GM03348 (cell line): ENCODE results near the gene CERS3.
"Not testable (repeated sequence)": the region's sequence is repeated elsewhere in the genome, so short reads cannot be mapped to it uniquely, and the experiment has no call there.

Experiments used
- DNase-seq: peaks from one replicate; pipeline ENCODE4 v3.0.0; 2012; ENCODE audit warnings: low spot score

Gene CERS3

DNA sequence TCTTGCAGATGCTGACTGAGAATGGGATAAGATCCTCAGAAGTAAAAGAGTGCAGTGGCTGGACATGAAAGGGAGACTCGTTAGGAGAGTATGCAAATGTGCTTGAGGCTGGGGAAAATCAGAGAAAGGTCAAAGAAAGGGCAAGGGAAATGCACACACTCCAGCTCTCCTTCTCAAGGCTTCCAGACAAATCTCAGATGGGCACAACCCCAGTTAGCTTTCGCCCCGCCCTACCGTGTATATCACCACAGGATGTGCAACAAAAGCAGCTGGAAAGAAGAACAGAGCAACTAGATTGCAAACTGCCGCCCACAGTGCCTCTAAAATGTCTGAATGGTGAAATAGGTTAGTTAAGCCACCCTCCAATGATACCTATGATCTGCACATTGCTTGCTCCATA is 63.9 kb downstream of the CERS3 start:
- DNase-seq: no peak

DNA sequence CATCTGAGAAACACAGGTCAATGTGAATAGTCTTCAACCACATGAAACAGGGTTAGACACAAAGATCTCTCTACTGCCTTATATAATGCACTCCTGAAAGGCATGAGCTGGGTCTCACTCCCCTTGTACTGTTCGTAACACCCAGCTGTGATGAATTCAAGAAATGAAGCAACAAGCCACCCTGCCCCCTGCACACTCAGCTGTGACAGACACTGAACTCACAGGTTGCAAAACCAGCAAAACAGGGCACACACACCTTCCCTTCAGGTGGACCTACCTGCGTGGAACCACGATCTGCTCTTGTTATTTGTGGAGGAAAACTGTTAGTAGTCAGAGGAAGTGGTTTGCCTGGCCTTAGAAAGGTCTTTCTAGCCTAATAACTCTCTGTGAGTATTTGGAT is 64.5 kb downstream of the CERS3 start:
- no peak for DNase-seq

DNA sequence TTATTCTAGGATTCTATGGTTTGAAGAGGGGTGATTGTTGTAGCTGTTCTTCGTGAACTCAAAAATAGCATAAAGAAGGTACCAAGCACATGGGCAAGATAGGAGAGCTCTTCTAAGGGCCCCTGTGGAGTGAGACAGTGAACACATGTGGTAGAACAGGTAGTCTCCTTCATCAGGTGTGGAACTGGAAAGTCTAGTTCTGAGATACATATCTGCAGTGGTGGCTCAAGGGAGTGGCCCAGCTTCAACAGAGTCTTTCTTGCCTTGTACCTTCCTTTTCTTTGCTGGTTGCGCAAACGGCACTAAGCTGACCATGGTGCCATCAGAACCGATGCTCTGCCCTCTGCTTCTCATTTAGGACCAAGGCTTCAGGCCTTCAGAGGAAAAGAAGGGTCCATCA is 65.2 kb downstream of the CERS3 start:
- DNase-seq: no peak

DNA sequence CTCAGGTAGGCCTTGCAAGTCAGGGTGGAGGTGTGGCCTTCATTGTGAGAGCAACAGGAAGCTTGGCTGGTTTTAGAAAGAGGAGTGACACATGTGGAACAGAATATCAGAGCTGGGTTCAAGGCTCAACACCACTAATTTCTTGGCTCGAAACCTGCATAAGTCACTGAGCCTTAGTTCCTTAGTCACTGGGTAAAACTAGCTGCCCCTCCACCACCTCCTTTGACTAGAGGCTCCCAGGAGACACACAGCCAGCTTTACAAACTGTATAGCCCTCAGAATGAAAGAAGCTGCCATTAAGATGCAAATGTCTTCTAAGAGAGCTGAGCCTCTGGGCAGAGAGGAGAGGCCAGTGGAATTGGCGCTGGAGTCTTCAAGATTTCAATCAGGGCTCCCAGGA is 67.7 kb downstream of the CERS3 start:
- DNase-seq: no peak

DNA sequence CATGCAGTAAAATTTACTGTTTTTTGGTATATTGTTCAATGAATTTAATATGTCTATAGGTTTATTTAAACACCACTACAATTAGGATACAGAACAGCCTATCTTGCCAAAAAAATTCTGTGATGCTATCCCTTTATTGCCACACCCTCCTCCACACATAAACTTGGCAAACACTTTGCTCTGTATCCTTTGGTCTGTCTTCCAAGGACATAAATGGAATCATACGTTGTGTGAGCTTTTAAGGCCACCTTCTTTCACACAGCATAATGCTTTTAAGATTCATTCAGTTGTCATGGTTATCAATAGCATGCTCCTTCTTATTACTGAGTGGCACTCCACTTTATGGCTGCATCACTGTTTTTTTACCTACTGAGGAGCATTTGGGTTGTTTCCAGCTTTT is 71.5 kb downstream of the CERS3 start:
- no peak for DNase-seq

DNA sequence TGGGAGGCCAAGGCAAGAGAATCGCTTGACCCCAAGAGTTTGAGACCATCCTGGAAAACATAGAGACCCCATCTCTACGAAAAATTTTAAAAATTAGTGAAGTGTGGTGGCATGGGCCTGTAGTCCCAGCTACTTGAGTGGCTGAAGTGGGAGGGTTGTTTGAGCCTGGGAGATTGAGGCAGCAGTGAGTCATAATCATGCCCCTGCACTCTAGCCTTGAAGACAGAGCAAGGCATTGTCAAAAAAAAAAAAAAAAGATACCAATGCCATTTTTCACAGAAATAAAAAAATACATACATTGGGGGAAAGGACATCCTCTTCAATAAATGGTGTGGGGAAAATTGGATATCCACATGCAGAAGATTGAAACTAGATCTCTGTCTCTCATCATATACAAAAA is 74.6 kb downstream of the CERS3 start:
- no peak for DNase-seq

DNA sequence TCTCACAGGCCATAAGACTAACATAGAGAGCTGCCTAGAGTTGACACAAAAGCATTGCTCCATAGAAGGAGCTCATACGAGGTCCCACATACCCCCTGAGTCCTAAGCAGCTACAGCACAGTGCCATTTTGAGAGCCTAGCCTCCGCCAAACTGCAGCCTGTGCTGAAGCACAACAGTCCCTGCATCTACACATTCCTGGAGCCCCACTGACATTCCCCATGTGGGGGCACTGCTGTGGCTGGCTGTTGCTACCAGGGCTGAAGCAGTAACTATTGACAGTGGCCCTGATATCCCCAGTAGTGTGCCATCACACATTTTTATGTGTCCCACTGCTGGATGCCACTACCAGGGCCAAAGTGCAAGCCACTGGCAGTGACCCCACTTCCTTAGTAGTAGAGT is 80.3 kb downstream of the CERS3 start:
- no peak for DNase-seq

DNA sequence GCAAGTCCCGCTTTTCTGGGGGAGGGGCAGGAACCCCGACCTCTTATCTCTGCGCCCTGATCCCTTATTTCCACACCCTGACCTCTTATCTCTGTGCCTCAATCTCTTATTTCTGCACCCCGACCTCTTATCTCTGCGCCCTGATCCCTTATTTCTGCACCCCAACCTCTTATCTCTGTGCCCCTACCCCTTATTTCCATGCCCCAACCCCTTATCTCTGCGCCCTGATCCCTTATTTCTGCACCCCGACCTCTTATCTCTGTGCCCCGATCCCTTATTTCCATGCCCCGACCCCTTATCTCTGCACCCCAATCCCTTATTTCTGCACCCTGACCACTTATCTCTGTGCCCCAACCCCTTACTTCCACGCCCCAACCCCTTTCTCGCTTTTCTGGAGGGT is 87.7 kb downstream of the CERS3 start:
- DNase-seq: not testable (repeated sequence)

DNA sequence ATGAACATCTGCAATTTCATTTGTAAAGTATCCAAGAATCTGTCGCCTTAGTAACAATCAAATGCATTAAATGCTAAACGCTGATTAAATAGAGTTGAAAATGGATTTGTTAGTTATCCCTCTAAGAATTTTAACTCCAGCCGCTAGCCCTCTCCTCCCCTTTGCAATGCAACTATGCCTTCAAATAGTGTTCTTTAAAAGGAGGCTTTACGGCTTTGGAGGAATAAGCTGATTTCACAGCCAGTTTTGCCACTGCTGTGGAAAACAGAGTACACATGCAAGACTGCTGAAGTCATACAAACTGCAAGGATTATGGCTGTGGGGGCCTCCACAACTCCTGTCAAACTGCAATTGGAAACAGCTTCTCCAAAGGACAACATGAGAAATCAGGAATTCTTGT is 89.2 kb downstream of the CERS3 start:
- DNase-seq: no peak

DNA sequence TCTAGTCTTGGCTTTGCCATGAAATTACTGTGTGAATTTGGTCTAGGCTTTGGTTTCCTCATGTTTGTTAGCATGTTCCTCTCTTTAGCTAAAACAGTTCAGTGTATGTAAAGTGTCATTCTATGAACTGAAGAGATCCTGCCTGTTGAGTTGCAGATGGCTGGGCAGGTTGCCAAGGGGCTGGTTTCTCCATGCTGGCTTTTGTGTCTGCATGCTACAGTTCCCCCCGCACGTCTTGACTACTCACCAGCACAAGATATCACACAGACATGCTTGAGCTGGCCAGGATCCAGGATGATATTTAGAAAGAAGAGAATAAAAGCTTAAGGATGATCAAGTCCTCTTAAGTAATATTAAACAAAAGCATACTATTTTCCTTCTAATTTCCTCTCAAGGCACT is 90.2 kb downstream of the CERS3 start:
- no peak for DNase-seq

DNA sequence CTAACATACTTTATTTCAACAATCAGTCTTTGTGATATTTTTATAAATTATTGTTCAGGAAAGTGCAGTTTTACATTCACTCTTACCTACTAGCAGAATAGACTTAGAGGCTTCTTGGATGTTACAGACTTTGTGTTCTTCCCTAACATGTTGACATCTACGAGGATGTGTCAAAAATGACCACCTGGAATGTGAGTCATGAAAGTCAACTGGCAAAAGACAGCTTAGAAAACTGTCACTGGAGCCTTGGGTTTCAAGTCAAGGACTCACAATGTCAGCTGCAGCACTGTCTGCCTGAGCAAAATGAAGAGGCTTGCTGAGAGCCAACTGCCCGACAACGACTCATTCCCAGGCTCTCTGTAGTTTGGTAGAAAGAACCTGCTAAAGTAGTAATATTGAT is 91.5 kb downstream of the CERS3 start:
- DNase-seq: no peak

DNA sequence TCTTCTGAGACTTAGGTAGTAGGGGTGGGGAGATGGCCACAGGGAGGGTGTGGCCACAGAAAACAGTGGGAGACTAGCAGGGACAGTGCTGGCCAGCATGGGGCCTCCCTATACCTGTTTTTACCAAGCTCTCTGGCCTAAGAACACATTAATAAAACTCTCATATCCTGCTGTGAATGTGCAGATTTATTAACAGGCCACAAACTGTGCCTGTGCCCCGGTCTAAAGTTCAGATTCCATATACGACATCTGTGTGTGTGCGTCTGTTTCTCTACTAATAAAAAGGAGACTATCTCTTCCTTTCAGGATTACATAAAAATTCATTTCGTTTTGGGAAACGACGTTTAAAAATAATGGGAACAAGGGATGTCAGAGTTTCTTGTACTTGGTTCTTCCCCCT is 94.2 kb downstream of the CERS3 start:
- DNase-seq: no peak

DNA sequence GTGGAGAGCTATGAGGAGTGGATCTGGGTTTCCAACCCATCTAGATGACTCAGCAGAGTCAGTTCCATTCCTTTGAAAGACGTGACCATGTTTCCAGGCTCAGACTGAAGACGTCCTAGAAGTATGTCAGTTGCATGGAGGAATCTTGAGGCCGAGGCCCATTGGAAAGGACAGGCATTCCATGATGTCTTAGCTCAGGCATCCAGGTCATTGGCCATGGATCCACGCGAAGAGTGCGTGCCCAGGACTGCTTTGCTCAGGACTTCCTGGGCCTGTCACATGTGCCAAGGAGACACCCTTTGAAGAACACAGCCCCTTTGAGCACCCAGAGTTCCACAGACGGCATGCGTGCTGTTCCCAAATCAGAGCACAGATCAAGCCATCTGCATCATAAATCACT is 94.7 kb downstream of the CERS3 start:
- no peak for DNase-seq

DNA sequence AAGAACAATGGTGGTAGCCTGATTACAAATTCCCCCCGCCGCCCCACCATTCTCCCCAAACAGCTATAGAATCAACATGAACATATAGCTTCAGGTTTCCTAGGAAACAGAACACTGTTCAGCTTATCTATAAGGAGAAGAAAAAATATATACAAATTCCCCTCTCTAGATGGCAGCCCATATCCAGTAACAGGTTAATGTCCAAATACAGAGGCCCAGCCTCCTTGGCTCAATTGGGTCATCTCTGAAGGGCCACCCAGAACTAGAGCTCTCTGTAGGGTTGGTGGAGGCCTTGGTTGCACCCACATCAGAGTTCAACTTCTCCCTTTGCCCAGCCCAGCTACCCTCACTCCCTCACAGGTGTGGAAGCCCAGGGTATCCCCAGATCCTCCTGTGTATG is 95.4 kb downstream of the CERS3 start:
- DNase-seq: no peak

DNA sequence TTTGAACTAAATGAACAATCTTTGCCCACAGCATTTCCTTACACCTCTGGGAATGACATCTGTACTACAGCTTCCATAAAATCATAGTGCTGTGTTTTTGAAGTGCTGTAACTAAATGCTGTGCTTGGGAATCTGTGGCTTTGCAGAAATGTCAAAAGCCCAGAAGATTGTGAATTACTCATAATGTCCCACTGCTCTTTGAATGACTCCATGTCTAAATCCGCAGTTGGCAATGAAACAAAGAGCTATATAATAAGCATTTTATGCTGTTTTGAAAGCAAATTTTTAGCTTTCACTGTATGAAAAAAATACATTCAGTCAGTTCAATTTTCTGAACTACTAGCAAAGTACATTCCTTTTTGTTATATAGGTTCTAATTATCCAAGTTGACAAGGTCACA is 98.3 kb downstream of the CERS3 start:
- DNase-seq: no peak

DNA sequence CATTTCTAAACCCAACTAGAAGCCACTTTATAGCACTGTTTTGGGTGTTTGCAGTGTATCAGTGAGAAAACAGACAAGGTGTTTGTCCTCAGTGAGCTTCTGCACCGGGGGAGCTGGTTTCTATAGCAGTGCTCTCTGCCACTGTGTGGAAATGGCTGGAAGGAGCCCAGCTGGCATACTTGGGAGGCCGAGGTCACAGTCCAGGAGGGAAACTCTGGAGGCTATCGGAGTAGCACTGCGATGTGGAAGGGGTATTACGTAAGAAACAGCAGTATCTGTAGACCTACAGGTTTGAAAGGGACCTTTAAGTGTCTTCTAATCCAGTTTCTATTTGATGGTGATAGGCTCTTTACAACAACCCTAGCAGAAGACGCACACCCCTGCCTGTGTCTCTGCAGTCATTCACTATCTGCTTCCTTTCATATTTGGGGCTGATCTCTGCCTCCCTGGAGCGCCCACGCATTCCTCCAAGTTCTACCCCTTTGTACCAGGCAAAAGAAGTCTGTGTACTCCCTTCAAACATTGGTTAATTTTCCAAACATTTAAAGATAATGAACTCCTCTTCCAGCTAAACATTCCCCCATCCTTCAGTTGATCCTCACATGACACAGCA is 99.5 kb downstream of the CERS3 start:
- no peak for DNase-seq

DNA sequence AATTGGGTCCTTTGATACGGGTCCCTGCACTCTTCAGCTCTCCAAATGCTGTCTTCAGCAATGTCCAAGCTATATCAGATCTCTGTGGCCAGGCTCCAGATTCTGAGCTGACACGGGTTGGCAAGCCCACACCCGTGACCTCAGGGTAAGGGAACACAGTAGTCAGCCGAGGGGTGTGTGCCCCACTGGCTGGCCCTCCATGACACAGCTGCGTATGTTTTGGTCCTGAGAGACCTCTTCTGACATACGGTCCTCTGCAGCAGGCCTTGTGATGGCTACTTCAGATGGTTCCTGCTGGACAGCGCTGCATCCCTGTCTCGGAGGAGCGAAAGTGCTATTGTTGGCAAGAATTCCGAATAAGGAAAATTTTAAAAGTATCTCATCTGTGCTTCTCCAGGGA is 101.8 kb downstream of the CERS3 start:
- DNase-seq: no peak

DNA sequence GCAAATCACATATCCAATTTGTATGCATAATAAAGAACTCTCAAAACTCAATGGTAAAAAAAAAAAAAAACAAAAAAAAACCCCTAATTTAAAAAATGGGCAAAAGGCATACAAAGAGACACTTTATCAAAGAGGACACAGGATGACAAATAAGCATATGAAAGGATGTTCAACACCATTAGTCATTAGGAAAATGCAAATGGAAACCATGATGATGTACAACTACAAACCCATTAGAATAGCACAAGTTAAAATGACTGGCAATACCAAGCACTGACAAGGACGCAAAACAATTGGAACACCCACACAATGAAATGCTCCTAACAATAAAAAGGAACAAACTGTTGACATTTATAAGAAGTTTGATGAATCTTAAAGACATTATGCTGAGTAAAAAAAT is 123.6 kb downstream of the CERS3 start:
- no peak for DNase-seq

DNA sequence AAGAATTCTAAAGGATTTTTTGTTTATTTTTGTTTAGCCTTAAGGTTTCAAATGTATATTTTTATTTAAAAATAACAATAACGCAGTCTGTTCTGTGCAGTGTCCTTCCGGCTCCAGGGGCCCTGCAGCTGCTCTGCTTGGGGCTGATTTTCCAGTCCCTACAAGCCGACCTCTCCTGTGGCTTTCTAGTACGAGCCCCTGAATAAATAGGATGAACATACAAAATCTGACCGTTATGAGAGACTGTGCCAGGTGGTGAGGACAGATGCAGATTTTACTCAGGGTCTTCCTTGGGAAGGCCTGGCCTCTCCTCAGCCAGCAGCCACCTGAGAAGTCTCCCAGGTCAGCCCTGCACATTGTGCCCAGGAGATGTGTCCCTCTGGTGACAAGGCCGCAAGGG is 127.8 kb downstream of the CERS3 start:
- DNase-seq: no peak

DNA sequence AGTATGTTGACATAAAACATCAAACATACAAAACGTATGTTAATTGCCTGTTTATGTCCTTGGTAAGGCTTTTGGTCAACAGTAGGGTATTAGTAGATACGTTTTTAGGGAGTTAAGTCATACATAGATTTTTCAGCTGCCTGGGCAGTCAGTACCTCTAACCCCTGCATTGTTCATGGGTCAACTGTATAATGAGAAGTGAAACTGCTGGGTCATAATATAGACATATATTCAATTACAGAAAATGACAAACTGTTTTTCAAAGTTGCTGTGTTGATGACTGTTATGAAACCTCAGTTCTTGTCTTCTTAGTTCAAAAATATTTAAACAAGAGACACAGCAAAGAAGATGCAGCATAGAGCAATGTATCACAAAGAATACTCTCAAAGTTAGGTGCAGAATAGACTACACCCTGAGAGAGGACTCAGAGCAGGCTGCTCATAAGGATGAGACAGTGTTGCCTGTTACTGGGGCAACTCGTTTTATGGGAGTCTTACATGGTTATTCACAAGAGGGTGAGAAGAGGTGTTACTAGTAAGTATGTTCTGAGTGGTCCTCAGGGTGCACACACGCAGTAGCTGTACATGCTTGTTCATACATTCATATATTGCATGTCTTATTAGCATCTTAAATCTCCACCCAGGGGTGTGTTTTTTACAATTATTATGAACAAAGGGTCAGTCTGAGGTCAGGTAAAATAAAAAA is 133.9 kb downstream of the CERS3 start:
- DNase-seq: no peak

DNA sequence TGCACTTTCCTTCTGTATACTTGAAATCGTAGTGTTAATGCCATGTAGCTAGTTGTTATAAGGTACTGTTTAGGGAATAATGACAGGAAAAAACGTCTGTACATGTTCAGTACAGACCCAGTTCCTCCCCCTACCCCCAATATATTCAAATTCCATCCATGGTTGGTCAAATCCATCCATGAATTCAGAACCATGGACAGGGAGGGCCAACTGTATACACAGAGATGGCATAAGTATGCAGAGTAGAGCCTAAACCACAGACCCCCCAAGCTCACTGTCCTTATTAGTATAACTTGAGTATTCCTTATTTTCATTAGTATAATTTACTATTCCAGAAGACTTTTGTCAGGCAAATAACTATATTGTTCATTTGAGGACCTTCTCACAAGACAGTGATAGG is 135.7 kb downstream of the CERS3 start:
- no peak for DNase-seq

DNA sequence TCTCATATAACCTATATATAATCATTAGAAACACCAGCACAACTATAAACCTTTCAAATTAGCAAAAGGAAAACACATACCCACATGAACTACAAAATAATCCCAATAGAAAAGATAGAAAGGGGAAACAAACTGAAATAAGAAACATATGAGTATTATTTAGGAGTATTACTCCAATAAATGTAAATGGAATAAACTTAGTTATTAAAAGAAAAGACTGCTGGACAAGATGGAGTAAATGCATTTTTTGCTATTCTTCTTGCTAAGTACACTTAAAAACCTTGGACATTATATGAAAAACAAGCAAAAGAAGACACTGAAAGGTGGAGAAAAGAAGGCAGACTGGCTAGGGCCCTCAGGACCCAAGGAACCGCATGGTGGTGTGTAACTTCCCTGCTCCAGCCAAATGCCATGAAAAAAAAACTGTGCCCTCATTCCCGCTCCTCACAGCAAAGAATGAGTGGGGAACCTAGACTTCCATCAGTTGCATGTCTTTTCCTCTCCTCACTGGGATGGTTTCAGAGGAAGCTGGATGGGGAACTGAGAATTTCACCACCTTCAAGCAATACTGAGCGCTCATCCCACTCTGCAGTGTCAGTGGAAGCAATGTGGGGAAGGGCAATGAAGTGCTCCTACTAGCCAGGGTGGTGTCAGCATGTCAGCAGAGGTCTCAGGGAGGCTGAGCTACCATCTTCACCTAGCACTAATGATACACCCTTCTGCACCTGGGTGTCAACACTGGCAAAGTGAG is 143.3 kb downstream of the CERS3 start:
- DNase-seq: no peak

DNA sequence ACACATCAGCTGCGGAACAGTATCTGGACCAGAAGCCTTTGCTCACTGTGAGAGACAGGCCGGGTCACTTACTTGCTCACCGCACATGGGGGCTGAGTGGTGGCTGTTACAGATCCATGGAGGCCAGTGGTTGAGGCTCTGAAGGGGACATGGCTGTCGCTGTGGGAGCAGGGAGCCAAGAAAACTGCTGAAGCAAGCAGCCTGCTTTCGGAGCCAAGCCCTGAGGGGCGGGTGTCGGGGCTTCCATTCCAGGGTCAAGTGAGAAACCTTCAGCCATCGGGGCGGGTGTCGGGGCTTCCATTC is 144.7 kb downstream of the CERS3 start:
- no peak for DNase-seq
